ENCODE measurements around the gene SGCD. TPM values are rescaled to one million over a fixed set of nuclear protein-coding genes. Genes with fewer than 3 reads are reported as not detected.

SGCD gene
- total and polyA plus RNA-seq, 2 of the 4 experiments (the other 2 are of a cell fraction) = 5.8 to 10.6 TPM

DNA sequence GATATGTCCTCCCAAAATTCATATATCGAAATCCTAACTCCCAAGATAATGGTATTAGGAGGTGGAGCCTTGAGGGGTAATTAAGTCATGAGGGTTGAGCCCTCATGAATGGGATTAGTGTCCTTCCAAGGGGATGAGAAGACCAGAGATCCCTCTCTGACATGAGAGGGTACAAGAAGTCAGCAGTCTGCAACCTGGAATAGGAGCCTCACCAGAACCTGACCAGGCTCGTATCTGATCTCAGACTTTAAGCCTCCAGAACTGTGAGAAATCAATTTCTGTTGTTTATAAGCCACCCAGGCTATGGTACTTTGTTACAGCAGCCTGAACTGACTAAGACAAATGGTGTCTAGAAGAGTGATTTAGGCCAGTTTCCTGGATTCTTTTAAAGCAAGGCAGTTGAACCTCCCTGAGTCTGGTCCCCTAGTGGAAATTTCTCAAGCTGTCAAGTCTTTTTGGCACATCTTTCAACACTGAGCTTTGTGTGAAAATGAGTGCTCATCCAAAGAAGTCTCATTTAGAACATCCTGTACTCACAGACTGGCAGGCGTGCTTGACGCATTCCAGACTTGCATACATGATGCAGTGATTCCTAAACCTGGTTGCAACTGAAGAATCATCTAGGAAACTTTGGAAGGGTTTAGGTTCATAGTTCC is 268.3 kb downstream of the SGCD start:
- Histone ChIP-seq H3K36me3 (ENCODE audit: control insufficient read depth, insufficient read depth, low read length) (peaks cover 9% of the 10 kb centered on the region; the same call in 1 of the 2 replicates), H3K4me1 (ENCODE audit: control insufficient read depth, insufficient read depth, low read length) (no peaks in the 10 kb centered on the region; the same call in 1 of the 2 replicates), H3K9ac (ENCODE audit: low read depth, low read length) (no peak overlapping the region), H3K14ac (replicated peaks; ENCODE audit: low read depth, low read length) (no peak overlapping the region), H3K56ac (ENCODE audit: extremely low read depth, insufficient read depth, low read length) (no peak overlapping the region), H3K27me3 (ENCODE audit: control insufficient read depth, insufficient read depth, low read length) (no peaks in the 10 kb centered on the region), H3K23ac (ENCODE audit: low read depth, low read length) (no peak overlapping the region), H3K9me1 (ENCODE audit: insufficient read depth, low read length) (0 out of 2 replicates have a peak, but pooled peaks cover 2% of the 10 kb centered on the region), H3K4me3 (ENCODE audit: insufficient read depth, low read depth, low read length) (no peak overlapping the region), H2BK15ac (ENCODE audit: low read depth, low read length) (no peak overlapping the region), H2AK9ac (replicated peaks; ENCODE audit: low read depth, low read length, poor library complexity) (no peak overlapping the region), H4K20me1 (ENCODE audit: insufficient read depth, low read length) (no peaks in the 10 kb centered on the region), H2AK5ac (ENCODE audit: low read depth, low read length) (no peak overlapping the region), H3K9me3 (ENCODE audit: control insufficient read depth, insufficient read depth, low read length) (no peaks in the 10 kb centered on the region), H3K4me2 (ENCODE audit: low read depth, low read length) (no peak overlapping the region), H2BK5ac (ENCODE audit: low read depth, low read length, poor library complexity, severe bottlenecking) (no peak overlapping the region), H3K79me1 (ENCODE audit: low read depth in 1 of 2, low read length in 2 of 2) (no peaks in the 10 kb centered on the region), H3K18ac (ENCODE audit: low read depth, low read length) (no peak overlapping the region), H2BK120ac (ENCODE audit: low read depth, low read length) (no peak overlapping the region), H3K4ac (ENCODE audit: low read depth, low read length) (no peak overlapping the region), H2BK20ac (ENCODE audit: low read depth, low read length) (no peak overlapping the region), H3K27ac (ENCODE audit: insufficient read depth, low read length) (no peak overlapping the region), H4K8ac (ENCODE audit: low read depth in 2 of 2, low read length in 2 of 2) (no peak overlapping the region), H4K91ac (ENCODE audit: insufficient read depth, low read depth, low read length) (no peak overlapping the region), H4K5ac (ENCODE audit: low read depth, low read length) (no peak overlapping the region), H2AFZ (replicated peaks; ENCODE audit: low read length, poor library complexity) (no peak overlapping the region)
- intact Hi-C loops (cut with micrococcal nuclease) = no loop called here
- dilution Hi-C loops (cut with HindIII; ENCODE audit: low sequenced_read_pairs, unreplicated experiment) = no loop called here
- no TSS peak for BruUV-seq (replicated peaks)
- in situ Hi-C loops (cut with MboI; ENCODE audit: low sequenced_read_pairs) = no loop called here
- no CpG with 5 or more reads among the region's 4 CpGs for WGBS, 2 experiments (ENCODE audit: extremely low coverage in 2 of 2, insufficient read length in 1 of 2)
- ChIA-PET CTCF (interaction anchor here (0.6 kb wide), 1 partner anchor 227 kb away, joined by 3 read pairs; no protein-coding TSS in a partner anchor), POLR2A (ENCODE audit: unreplicated experiment) (interaction anchor here (0.5 kb wide), 1 partner anchor 182 kb away, joined by 3 read pairs; no protein-coding TSS in a partner anchor)
- ATAC-seq (ENCODE audit: low read depth) (no peak), DNase-seq (no peak)
- TF ChIP-seq CTCF (conservative IDR thresholded peaks at IDR 0.05; ENCODE audit: low read depth, low read length) = no peak
- TF ChIP-seq FOS (IDR thresholded peaks at IDR 0.05; ENCODE audit: low read depth, low read length) = no peak
- TF ChIP-seq CHD1 (IDR thresholded peaks at IDR 0.05; ENCODE audit: low read depth, low read length) = no peak
- TF ChIP-seq RAD21 (IDR thresholded peaks at IDR 0.05; ENCODE audit: low read length) = no peak
- TF ChIP-seq BHLHE40 (IDR thresholded peaks at IDR 0.05; ENCODE audit: low read depth, low read length) = no peak
- TF ChIP-seq POLR2A (IDR thresholded peaks at IDR 0.05; ENCODE audit: low read depth, low read length) = no peak

Measured in IMR-90 (cell line).